Left colon (tissue), 2 donors: Measurements from ENCODE around the gene SERPINH1. TPM values are rescaled to one million over a fixed set of nuclear protein-coding genes. Genes with fewer than 3 reads are reported as not detected.

Source experiments
- ATAC-seq: fragments of 200-7000 bp; cut with Tn5 transposase; one replicate; pipeline ENCODE4 v1.9.1; 2020; ENCODE audit warnings: mild to moderate bottlenecking, moderate library complexity
- DNase-seq, 2 donors: peaks; one replicate each; pipeline ENCODE4 v3.0.0-alpha.2; 2020
- intact Hi-C, 2 donors: fragments of 100-400 bp; cut with DNase I in 1 of 2; cut with micrococcal nuclease in 1 of 2; formaldehyde crosslinking; loops; one replicate each; pipeline versions ENCODE4 v1.11.2 to v1.14.0; 2022; cut with DNase I, micrococcal nuclease
- total RNA-seq, 2 donors: library from RNA; stranded (reverse); fragmentation: NEBNext Ultra II Directional; extraction: Animal tissue kit (Norgen Biotek cat#: 25700); gene quantifications; one replicate each; pipeline ENCODE4 v1.2.1, GENCODE V29; 2021
- donor health status: DM: no; HTN: no; CAD: no.
- donor health status: DM: yes; HTN: yes; CAD: no.

The SERPINH1 gene
- total RNA-seq, 2 donors from 2014 or later, result 24.0 to 41.5 TPM

DNA sequence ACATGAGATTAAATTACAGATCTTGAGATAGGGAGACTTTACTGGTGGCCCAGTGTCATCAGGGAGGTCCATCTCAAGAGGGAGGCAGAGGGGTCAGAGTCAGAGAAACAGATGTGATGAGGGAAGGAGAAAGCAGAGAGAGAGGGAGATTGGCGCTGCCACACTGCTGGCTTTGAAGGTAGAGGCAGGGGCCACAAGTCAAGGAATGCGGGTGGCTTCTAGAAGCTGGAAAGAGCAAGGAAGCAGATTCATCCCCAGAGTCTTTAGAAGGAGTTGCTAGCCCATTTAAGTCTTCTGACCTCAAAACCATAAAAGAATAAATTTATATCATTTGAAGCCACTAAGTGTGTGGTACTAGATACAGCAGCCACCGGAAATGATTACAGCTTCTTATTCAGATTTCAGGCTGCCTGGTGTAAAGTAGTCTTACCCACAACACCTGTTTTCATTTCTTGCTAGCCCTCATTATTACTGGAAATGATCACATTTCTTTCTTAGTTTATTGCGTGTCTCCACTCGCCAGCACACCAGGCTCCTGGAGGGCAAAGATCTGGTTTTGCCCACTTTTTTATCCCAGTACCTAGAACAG, 12.6 kb upstream of the SERPINH1 start:
- ATAC-seq, result no peak
- intact Hi-C loops, result no loop called here
- no peak for DNase-seq

DNA sequence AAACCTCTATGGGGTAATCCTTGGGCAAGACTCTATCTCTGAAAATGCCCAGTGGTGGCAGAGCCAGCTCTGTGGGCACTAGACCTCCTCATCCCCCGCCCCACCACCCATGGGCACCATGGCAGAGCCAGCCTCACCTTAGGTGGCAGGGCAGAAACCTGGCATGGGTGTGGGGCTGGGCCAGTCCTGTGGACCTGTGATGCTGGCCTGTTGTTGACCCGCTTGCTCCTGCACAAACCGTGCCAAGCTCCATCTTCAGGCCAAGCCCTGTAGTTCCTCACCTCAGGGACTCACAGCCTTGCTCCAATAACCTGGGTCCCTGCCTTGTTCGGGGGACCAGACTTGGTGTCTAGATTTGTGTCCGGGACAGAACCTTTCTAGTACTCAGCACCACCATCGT, 8.9 kb upstream of the SERPINH1 start:
- intact Hi-C loops, result no loop called here
- DNase-seq, result no peak
- peak; percentile 29 for ATAC-seq

DNA sequence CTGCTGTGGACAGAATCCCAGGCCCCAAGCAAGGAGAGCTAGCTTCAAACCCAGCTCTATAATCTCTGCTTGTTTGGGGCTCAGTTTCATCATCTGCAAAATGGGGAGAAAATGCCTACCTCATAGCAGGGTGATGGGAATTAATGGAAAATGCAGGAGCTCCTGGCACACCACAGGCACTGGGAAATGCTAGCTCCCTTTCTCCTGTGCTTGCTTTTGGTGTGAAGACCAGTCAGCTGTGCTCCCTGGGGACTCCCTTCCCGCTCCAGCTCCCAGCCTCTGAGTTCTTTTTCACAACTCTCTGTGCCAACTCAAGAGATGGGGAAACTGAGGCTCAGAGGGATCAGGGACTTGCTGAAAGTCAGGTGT, 8.2 kb upstream of the SERPINH1 start:
- intact Hi-C loops, result no loop called here
- no peak for ATAC-seq
- no peak for DNase-seq

DNA sequence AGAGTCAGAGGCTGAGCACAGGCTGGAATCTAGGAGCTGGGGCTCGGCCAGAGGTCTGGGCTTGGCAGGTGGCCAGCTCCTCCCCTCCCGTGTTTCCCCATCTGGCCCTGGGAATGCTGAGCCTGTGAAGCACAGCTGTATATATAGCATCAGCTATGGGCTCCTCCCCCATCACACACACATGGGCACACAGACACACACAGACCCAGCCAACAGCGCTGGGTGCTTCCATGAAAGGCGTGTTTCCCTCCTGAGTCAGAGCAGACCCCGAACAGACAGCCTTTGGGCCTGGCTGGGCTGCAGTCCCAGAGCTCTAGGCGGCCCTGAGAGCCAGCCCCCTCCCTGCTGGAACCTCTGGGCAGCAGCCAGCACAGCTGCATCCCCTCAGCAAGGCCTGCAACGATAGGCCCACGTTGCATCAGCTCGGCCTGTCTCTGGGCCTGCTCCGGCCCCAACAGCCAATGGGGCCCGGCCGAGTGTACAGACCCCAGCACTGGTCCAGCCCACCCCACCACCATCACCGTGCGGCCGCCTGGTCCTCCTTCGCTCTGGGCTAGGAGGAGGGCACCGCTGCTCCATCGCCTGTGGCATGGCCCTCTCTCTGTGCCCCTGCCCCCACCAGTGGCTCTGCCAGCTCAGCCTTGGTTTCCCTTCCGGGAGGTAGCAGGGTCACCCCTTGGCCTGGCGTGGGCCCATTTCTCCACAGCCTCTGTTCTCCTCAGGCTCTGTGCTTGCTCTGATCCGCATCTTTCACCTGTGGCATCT, 7.6 kb upstream of the SERPINH1 start:
- ATAC-seq (peak; percentile 36), DNase-seq (peak; percentile 69 to 92)
- intact Hi-C loops, result no loop called here

DNA sequence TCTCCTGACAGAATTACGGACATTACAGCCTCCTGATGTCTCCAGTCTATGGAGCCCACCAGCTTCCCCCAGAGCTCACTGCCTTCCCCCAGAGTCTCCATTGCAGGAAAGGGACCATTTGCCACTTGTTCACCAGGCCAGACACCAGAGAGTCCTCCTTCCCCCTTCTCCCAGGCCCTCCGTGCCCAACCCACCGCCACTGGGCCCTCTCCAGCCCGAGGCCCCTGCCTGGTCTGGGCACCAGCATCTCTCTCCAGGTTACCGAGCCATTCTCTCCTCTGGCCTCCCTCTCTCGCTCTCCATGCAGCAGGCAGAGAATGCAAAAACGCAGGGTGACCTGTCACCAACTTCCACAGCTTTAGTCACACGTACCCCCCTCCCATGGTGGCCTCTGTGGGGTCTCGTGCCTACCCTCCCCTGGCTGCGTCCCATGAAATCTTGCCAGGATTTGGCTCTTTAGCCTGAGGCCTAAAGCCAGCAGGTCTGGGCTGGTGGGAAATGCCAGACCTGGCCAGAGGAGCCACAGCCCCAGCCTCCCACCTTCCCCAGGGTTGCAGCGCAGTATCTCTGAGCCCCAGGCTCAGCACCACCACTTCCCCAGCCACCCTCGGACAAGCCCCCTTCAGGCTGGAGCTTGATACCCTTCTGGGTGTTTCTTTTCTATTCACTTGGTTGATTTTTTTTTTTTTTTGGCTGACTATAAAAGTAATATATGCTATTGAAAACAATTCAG, 6.8 kb upstream of the SERPINH1 start:
- DNase-seq (no peak), ATAC-seq (no peak)
- intact Hi-C loops, result no loop called here

DNA sequence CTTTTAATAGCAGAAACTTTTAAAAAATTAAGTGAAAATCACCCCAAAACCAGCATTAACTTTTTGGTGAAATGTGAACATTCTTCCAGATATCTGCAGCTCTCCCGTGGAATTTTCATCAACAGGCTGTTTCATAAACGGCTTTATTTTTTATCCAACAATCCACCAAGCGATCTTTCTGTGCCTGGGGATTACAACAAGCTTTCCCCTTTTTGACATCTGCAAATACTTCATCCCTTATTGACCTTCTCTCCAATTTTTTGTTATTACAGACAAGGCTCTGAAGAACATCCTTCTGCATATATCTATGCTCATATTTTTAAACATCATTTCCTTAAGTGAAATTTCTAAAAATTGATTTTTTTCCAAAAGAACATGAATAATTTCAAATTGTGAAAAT, 5.8 kb upstream of the SERPINH1 start:
- intact Hi-C loops, result no loop called here
- no peak for DNase-seq
- ATAC-seq, result no peak

DNA sequence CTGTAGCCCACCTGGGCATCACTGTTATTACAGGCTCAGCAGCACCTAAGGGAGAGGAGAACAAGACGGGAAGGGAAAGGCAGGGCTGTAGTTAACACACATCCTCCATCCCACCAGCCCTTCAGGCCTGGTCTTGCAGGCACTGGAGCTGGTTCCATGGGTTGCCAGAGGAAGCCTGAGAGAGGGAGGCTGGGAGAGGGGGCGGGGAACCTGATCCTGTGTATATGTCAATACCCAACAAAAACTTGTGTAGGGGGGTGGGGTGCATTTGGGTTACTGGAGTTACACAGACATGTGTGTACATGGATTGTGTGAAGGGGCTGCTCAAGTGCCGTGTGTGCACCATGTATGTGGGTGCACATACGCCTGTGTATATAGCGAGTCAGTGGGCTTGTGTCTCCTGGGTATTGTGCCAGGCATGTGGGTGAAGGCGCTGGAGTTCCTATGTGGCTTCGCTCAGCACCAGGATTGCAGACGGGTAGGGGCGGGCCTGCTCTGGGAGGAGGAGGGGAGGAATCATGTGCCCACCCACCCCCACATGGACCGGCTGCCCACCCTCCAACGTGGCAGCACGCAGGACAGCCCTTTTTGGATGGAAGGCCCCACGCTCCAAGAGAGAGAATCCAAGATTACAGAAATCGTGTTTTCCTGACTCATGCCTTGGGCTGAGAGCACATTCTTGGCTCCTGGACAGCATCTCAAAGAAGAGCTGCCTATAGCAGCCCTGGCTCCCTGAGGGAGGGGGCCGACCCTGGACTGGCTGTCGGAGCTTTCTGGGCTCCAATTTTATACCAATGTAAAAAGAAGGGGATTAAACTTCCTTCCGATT, 4.2 kb upstream of the SERPINH1 start:
- no peak for ATAC-seq
- no peak for DNase-seq
- intact Hi-C loops, result no loop called here

DNA sequence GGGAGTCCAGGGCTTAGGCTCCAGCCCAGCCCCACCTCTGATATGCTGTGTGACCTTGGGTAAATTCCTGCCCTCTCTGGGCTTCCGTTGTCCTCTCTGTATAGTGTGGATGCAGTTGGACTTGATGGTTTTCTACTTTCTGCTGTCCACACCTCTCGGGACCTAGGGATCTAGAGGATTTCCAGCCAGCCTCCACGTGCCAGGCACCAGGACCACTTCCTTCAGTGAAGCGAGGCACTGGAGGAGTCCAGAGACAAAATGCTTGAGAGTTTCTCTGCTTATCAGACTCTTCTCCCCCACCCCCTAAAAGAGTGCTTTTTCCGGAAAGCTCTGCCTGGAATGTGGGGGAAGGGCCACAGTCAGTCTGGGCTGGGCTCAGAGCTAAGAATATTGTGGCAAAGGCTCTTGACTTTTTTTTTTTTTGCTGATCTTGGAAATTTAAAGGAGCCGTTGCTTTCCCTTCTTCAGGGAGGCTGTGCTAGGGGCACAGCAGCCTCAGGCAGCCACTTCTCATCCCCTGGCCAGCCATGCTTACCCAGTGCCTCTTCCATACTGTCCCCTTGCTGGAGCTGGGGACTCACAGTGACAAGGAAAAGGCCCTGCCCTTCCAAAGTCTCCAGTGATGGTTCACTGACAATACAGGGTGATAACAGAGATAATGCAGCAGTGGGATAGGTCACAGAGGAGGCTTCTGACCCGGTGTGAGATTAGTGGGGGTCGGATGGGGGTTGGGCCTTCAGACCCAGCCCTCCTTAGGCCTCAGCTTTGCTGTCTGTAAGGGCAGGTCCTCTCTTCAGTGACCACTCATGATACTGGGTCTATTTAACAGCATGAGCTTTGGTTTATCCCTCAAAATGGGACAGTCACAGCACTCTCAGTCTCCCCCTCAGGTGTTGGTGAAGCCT, 2.9 kb upstream of the SERPINH1 start:
- intact Hi-C loops, result no loop called here
- ATAC-seq (peak; percentile 21), DNase-seq (peak in 1 of 2 donors; percentile 33)

DNA sequence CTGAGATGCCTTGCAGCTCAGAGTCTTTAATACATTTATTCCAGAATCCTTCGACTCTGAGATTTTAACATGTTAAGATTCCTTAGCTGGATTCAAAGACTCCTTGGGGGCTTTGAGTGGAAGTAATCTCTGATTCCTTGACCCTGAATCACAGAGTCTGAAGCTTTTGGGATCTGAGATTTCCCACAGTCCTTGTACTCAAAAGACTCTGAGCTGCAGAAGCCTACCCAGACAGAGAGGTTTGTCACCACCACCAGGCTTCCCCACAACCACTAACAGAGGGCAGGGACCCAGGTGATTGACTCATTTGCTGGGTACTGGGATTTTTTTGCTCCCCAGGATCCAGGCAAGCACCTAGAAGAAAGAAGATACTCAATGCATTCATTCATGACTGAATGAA, 1.4 kb upstream of the SERPINH1 start:
- ATAC-seq (no peak), DNase-seq (no peak)
- intact Hi-C loops, result no loop called here

DNA sequence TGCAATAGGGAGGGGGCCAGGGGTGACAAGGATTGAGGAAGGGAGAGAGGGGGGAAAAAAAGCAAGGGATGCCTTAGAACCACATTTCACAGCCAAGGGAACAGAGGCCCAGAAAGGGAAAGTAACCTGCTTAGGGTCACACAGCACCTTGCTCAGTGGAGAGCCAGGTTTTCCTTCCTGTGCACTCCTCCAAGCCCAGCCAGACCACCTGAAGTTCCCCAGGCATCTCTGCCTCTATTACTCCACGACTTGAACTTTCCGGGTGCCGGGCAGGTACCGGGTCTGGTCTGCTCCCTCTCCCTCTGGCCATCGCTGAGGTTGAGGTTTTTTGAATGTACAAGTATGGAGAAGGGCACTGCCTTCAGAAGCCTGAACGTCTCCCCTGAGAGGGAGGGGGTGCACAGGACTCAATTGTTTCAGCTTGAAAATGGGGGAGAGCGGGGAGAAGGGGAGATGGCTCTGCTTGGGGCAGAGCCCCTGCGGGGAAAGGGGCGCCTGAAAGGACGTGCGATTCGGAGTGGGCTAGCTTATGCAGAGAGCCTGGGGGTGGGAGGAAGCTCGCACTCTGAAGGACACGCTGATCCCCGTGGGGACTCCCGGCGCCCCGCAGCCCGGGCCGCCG, 516 bp upstream of the SERPINH1 start:
- DNase-seq (no peak), ATAC-seq (no peak)
- intact Hi-C loops, result no loop called here

DNA sequence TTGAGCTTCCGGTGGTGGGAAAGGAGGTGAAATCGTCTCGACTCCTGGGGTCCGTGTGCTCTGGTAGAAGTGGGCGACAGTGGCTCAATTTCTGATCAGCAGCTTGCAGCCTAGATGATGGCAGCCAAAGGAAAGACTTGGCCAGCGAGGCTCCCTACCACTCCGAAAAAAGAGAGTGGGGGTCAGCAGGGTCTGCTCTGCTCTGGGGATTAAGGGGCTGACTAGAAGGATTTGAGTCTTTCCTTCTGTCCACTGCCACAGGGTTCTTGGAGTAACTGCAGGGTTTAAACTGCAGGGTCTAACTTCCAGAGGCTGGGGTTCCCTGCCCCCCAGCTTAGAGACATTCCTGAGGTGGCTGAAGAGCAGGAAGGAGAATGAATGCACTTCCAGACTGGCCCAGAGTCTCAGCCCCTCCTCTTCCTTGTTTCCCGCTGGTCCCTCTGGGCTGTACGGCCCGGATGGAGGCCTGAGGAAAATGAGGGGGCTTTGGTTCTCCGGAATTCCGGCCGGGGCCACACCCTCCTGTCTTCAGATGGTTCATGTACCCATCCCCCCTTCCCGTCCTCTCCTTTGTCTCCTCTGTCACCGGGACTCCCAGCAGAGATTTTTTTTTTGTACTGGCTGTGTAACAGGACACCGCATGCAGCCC, 907 bp downstream of the SERPINH1 start:
- peak in 1 of 2 donors; percentile 36 for DNase-seq
- peak; percentile 21 for ATAC-seq
- intact Hi-C loops, result no loop called here

DNA sequence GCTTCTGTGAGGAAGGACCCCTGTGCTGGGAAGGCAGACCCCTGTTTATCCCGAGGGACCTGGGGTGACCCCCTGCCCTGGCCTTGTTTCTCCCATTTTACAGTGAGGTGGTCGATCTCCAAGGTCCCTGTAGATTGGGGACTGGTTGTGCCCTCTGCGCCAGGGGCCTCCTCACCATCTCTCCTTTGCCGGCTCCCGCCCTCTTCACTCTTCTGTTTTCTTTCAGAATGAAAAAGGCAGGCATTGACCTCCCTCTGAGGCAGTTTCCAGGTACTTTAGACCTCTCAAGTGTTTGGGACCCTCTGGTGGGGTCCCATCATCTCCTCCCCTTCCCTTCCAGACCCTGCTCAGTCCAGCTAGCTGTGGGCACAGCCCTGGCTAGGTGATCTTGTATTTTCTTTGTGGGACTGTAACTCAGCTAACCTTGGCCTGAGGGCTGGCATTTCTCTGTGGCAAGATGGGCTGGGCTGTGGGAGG, 1.5 kb downstream of the SERPINH1 start:
- DNase-seq, result no peak
- no peak for ATAC-seq
- intact Hi-C loops, result no loop called here

DNA sequence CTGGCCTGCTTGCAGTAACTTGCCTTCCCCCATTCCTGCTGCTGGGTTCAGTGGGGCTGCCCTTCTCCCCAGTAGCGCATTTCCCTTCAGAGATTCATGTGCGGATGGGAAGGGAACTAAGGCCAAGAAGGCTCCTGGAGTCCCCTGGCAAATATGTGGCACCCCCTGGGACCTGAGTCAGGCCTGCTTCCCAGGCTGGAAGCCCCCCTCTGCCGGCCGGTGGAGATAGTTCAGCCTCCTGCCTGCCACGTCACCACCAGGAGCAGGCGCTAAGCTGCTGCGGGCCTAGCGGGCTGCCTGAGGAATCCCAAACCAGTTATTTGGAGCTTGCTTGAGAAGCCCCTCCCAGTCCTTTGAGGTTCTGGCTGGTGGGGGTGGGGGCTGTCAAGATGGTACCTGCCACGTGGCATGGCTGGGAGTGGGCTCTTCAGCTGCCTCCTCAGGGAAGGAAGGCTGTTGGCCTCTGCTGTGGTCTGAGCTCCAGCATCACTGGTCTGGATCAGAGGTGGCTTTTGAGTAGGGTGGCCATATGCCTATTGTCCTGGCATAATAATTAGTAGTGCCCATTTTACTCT, 2.0 kb downstream of the SERPINH1 start:
- DNase-seq (peak; percentile 33 to 56), ATAC-seq (no peak)
- intact Hi-C loops, result no loop called here

DNA sequence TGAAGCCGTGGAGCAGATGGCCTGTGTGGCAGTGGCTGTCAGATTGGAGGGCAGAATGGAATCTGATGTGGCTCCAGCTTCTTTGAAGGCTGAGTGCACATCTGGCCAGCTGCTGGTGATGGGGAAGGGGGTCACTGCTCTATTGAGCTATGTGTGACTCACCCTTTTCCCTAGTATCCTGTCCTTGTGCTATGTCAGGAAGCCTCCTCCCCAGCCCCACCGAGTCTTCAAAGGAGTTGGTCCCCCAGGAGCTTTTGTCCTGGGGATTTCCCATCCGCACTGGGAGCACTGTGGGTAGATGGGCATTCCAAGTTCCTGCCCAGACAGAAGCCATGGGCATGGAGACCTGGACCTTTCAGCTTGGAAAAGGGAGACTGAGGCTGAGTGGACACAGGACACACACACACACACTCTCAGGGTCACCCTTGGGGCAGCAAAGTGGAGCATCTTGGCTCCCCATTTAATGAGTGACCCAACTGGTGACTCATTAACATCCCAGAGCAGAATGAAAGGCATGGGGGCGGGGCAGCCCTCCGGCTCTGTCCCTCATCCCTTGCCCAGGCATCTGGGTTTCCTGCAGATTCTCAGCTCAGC, 3.3 kb downstream of the SERPINH1 start:
- ATAC-seq, result no peak
- intact Hi-C loops, result no loop called here

DNA sequence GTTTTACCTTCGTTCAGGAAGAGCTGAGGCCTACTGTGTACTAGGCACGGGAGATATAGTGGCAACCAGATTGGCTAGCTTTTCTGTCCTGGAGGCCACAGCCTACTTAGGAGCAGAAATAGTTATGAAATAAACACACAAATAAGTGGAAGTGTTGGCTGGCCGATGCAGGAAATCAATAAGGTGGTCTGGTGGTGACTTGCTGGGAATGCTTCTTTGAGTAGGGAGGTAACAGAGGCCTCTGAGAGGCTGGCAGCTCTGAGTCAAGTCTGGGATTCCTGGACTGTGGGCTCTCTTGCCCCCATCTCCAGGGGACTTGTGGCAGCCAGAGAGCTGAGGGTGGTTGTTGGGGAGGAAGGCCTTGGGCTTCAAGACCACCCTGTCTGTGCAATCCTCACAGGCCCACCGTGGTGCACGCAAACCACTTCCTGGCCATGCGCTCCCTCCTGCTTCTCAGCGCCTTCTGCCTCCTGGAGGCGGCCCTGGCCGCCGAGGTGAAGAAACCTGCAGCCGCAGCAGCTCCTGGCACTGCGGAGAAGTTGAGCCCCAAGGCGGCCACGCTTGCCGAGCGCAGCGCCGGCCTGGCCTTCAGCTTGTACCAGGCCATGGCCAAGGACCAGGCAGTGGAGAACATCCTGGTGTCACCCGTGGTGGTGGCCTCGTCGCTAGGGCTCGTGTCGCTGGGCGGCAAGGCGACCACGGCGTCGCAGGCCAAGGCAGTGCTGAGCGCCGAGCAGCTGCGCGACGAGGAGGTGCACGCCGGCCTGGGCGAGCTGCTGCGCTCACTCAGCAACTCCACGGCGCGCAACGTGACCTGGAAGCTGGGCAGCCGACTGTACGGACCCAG, 4.1 kb downstream of the SERPINH1 start:
- intact Hi-C loops, result no loop called here
- DNase-seq (no peak), ATAC-seq (no peak)

More for the DNA sequence above, 3.3 kb downstream of the SERPINH1 start:
- peak in 1 of 2 donors; percentile 39 for DNase-seq
